IMR-90 (cell line): ENCODE results near the gene CCDC33. TPM values are rescaled to one million over a fixed set of nuclear protein-coding genes. Genes with fewer than 3 reads are reported as not detected.
A peak's percentile ranks its signal among the peaks of the same experiment; 100 is the strongest.

Source experiments
- ATAC-seq: fragments of 200-7000 bp; cut with Tn5 transposase; 2 replicates; pipeline ENCODE4 v1.9.1; 2020; ENCODE audit warnings: low read depth, mild to moderate bottlenecking, moderate library complexity
- BruUV-seq: library from RNA; stranded (reverse); fragments of 400-500 nt; replicated peaks from 2 replicates; lab custom pipeline; 2021; lab: Mats Ljungman, UMichigan
- CTCF ChIA-PET: fragments of 300-600 bp; formaldehyde crosslinking; extraction: SDS; loops from one replicate; lab custom pipeline; 2021; ENCODE audit warnings: antibody characterized with exemption; lab: Yijun Ruan, JAX
- POLR2A ChIA-PET: fragments of 300-600 bp; sonication (Branson Sonifier 250); formaldehyde crosslinking; loops from one replicate; lab custom pipeline; 2022; ENCODE audit warnings: antibody characterized with exemption; ENCODE audit not compliant: unreplicated experiment; lab: Charles Lee
- DNase-seq: peaks from one replicate; pipeline ENCODE4 v3.0.0; 2013
- H2AFZ ChIP-seq: replicated peaks from 2 replicates; pipeline ENCODE3; 2013; ENCODE audit warnings: low read length, mild to moderate bottlenecking; ENCODE audit not compliant: poor library complexity
- H2AK5ac ChIP-seq: 2 replicates; pipeline ENCODE4 v1.6.1; 2013; ENCODE audit warnings: low read depth, low read length, inconsistent platforms
- H2AK9ac ChIP-seq: replicated peaks from 2 replicates; pipeline ENCODE3; 2013; ENCODE audit warnings: mild to moderate bottlenecking, low read depth, low read length, moderate library complexity; ENCODE audit not compliant: poor library complexity
- H2BK120ac ChIP-seq: 2 replicates; pipeline ENCODE4 v1.6.1; 2013; ENCODE audit warnings: low read depth, low read length, inconsistent platforms
- H2BK15ac ChIP-seq: 3 replicates; pipeline ENCODE4 v1.6.1; 2013; ENCODE audit warnings: low read depth, low read length, inconsistent platforms
- H2BK20ac ChIP-seq: 2 replicates; pipeline ENCODE4 v1.6.1; 2013; ENCODE audit warnings: low read depth, mild to moderate bottlenecking, inconsistent platforms, low read length, moderate library complexity
- H2BK5ac ChIP-seq: 2 replicates; pipeline ENCODE4 v1.6.1; 2013; ENCODE audit warnings: mild to moderate bottlenecking, low read depth, low read length, inconsistent platforms; ENCODE audit not compliant: poor library complexity, severe bottlenecking
- H3K14ac ChIP-seq: replicated peaks from 2 replicates; pipeline ENCODE4 v1.6.1; 2013; ENCODE audit warnings: low read depth, low read length, inconsistent platforms
- H3K18ac ChIP-seq: 2 replicates; pipeline ENCODE4 v1.6.1; 2013; ENCODE audit warnings: low read depth, low read length, control low read depth
- H3K23ac ChIP-seq: 2 replicates; pipeline ENCODE4 v1.6.1; 2013; ENCODE audit warnings: low read depth, low read length, inconsistent platforms
- H3K27ac ChIP-seq: 2 replicates; pipeline ENCODE4 v1.5.1; 2013; ENCODE audit warnings: mild to moderate bottlenecking, control low read depth, low read length; ENCODE audit not compliant: insufficient read depth
- H3K27me3 ChIP-seq: 2 replicates; pipeline ENCODE4 v1.6.1; 2013; ENCODE audit warnings: low read length; ENCODE audit not compliant: control insufficient read depth, insufficient read depth
- H3K36me3 ChIP-seq: 2 replicates; pipeline ENCODE4 v1.6.1; 2013; ENCODE audit warnings: low read length, mixed read lengths; ENCODE audit not compliant: control insufficient read depth, insufficient read depth
- H3K4ac ChIP-seq: 2 replicates; pipeline ENCODE4 v1.6.1; 2013; ENCODE audit warnings: low read depth, low read length, inconsistent platforms
- H3K4me1 ChIP-seq: 2 replicates; pipeline ENCODE4 v1.6.1; 2013; ENCODE audit warnings: low read length, mixed read lengths; ENCODE audit not compliant: control insufficient read depth, insufficient read depth
- H3K4me2 ChIP-seq: 2 replicates; pipeline ENCODE4 v1.6.1; 2013; ENCODE audit warnings: low read depth, mild to moderate bottlenecking, control low read depth, low read length, moderate library complexity
- H3K4me3 ChIP-seq: 2 replicates; pipeline ENCODE4 v1.5.1; 2013; ENCODE audit warnings: low read depth, mild to moderate bottlenecking, control low read depth, low read length, moderate library complexity; ENCODE audit not compliant: insufficient read depth
- H3K56ac ChIP-seq: 2 replicates; pipeline ENCODE4 v1.6.1; 2013; ENCODE audit warnings: low read length, inconsistent platforms; ENCODE audit not compliant: insufficient read depth; ENCODE audit errors: extremely low read depth
- H3K79me1 ChIP-seq, 2 experiments: 2 replicates each; pipeline ENCODE4 v1.6.1; 2013; ENCODE audit warnings: low read length in 2 of 2, inconsistent platforms in 1 of 2, low read depth in 1 of 2
- H3K9ac ChIP-seq: 2 replicates; pipeline ENCODE4 v1.6.1; 2013; ENCODE audit warnings: low read depth, low read length, control low read depth
- H3K9me1 ChIP-seq: 2 replicates; pipeline ENCODE4 v1.6.1; 2013; ENCODE audit warnings: low read length, inconsistent platforms; ENCODE audit not compliant: insufficient read depth
- H3K9me3 ChIP-seq: 2 replicates; pipeline ENCODE4 v1.6.1; 2013; ENCODE audit warnings: low read length; ENCODE audit not compliant: control insufficient read depth, insufficient read depth
- H4K20me1 ChIP-seq: 2 replicates; pipeline ENCODE4 v1.6.1; 2013; ENCODE audit warnings: low read length, inconsistent platforms; ENCODE audit not compliant: insufficient read depth
- H4K5ac ChIP-seq: 2 replicates; pipeline ENCODE4 v1.6.1; 2013; ENCODE audit warnings: mild to moderate bottlenecking, low read depth, low read length, control low read depth
- H4K8ac ChIP-seq, 2 experiments: 2 replicates each; pipeline ENCODE4 v1.6.1; 2013; ENCODE audit warnings: low read depth in 2 of 2, low read length in 2 of 2, control low read depth in 1 of 2, inconsistent platforms in 1 of 2
- H4K91ac ChIP-seq: 2 replicates; pipeline ENCODE4 v1.6.1; 2013; ENCODE audit warnings: low read depth, low read length, inconsistent platforms; ENCODE audit not compliant: insufficient read depth
- BHLHE40 ChIP-seq: fragments of 150-350 bp; IDR thresholded peaks from 2 replicates; pipeline ENCODE4 v1.6.1; 2016; ENCODE audit warnings: mild to moderate bottlenecking, low read depth, low read length
- MAZ ChIP-seq: IDR thresholded peaks from 2 replicates; pipeline ENCODE4 v1.6.1; 2012; ENCODE audit warnings: low read depth, mild to moderate bottlenecking, low read length, improper control_type of control experiment, moderate library complexity, borderline replicate concordance
- POLR2A ChIP-seq: IDR thresholded peaks from 2 replicates; pipeline ENCODE4 v1.6.1; 2012; ENCODE audit warnings: mild to moderate bottlenecking, low read depth, low read length
- RAD21 ChIP-seq: IDR thresholded peaks from 2 replicates; pipeline ENCODE4 v1.6.1; 2012; ENCODE audit warnings: low read length, improper control_type of control experiment
- RCOR1 ChIP-seq: IDR thresholded peaks from 2 replicates; pipeline ENCODE4 v1.6.1; 2012; ENCODE audit warnings: mild to moderate bottlenecking, low read length, improper control_type of control experiment; ENCODE audit not compliant: insufficient replicate concordance
- WGBS, 2 experiments: methylation state at CpG; one replicate each; pipeline versions ENCODE4 v1.1.5 to v1.1.7; 2013; ENCODE audit warnings: missing lambda C conversion rate in 2 of 2; ENCODE audit not compliant: insufficient read length in 1 of 2; ENCODE audit errors: extremely low coverage in 2 of 2; 5-methylcytosine and 5-hydroxymethylcytosine counted together
- dilution Hi-C: fragments of 300-500 bp; cut with HindIII; formaldehyde crosslinking; loops from one replicate; pipeline ENCODE4 v1.14.3; 2018; ENCODE audit warnings: low sequenced_read_pairs; ENCODE audit not compliant: unreplicated experiment
- in situ Hi-C: fragments of 300-500 bp; cut with MboI; formaldehyde crosslinking; loops from 3 replicates; pipeline ENCODE4 v1.14.3; 2019; ENCODE audit warnings: low sequenced_read_pairs, inconsistent platforms, mixed read lengths
- intact Hi-C: fragments of 100-400 bp; cut with micrococcal nuclease; formaldehyde crosslinking; loops from 2 replicates; pipeline ENCODE4 v1.10.0; 2022
- polyA plus RNA-seq, 3 experiments: library from polyadenylated mRNA; depleted of rRNA; stranded (reverse); fragments of >200 nt; gene quantifications; 2 replicates each; pipeline ENCODE4 v1.2.3, GENCODE V29; 2012; ENCODE audit warnings: low replicate concordance in 1 of 3
- total RNA-seq: library from RNA; depleted of rRNA; stranded (reverse); fragments of >200 nt; gene quantifications from 2 replicates; pipeline ENCODE4 v1.2.3, GENCODE V29; 2012

The CCDC33 gene
- total and polyA plus RNA-seq, 2 of the 4 experiments (the other 2 are of a cell fraction) = not detected

DNA sequence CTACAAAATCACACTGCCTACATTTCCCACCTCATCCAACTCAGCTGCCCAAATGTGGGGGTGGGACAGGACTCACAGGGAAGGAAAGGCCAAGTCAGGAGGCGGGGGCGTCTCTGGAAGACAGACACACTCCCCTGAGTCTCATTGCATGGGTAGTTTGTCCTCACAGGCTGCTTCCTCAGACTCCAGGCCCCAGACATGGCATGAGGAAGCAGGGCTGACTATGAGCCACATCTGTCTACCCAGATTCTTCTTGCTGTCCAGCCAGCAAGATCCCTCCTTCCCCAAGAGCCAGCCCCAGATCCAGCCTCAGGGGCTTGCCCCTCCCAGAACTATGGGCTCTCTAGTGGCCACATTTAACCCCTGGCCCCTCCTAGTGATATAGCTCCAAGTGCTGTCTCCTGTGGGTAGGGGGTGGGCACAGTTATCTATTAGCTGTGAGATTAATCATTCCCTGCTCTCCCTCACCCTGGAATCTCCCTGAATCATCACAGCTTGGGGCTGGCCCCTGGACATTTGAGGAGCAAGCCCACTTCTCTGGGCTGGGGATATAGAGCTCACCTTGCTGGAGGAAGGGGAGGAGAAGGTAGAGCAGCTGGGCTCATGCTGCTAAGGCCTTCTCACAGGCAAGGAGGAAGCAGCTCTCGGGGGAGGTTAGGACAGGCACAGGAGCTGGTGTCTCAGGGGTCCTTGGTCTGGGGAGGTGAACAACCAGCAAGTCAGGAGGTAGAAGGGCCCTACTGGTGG lies 2.1 kb upstream of the CCDC33 start:
- no CpG with 5 or more reads among the region's 3 CpGs for WGBS, 2 experiments
- Histone ChIP-seq H3K4me1 (no peaks in the 10 kb centered on the region), H2BK5ac (no peak overlapping the region), H3K9ac (no peak overlapping the region), H3K79me1 (no peaks in the 10 kb centered on the region), H3K4me2 (no peak overlapping the region), H3K23ac (no peak overlapping the region), H3K4ac (no peak overlapping the region), H2AK5ac (no peak overlapping the region), H4K5ac (no peak overlapping the region), H2BK120ac (no peak overlapping the region), H3K9me3 (no peaks in the 10 kb centered on the region), H3K36me3 (no peaks in the 10 kb centered on the region), H4K91ac (no peak overlapping the region), H4K20me1 (no peaks in the 10 kb centered on the region), H3K27me3 (peaks cover 55% of the 10 kb centered on the region), H2AFZ (peak overlapping the region; percentile 19), H3K27ac (no peak overlapping the region), H3K14ac (no peak overlapping the region), H2BK15ac (no peak overlapping the region), H3K4me3 (no peak overlapping the region), H2BK20ac (no peak overlapping the region), H3K56ac (no peak overlapping the region), H3K18ac (no peak overlapping the region), H2AK9ac (no peak overlapping the region), H3K9me1 (no peaks in the 10 kb centered on the region), H4K8ac (no peak overlapping the region)
- TF ChIP-seq MAZ (no peak), BHLHE40 (no peak), RCOR1 (no peak), POLR2A (no peak), RAD21 (no peak)
- CTCF ChIA-PET = interaction anchor here (0.7 kb wide), 1 partner anchor 12 kb away, joined by 3 read pairs; no protein-coding TSS in a partner anchor
- DNase-seq (no peak), ATAC-seq (no peak; the same call in 1 of the 2 replicates)
- dilution Hi-C loops (no loop called here), in situ Hi-C loops (no loop called here), intact Hi-C loops (no loop called here)
- BruUV-seq = no TSS peak
- POLR2A ChIA-PET = no interaction called here
